GM18870 (cell line): Measurements from ENCODE around the gene MAL.
"Not testable (repeated sequence)": the region's sequence is repeated elsewhere in the genome, so short reads cannot be mapped to it uniquely, and the experiment has no call there.

ENCODE experiments used
- ATAC-seq: cut with Tn5 transposase; IDR thresholded peaks from one replicate; pipeline ENCODE4 v1.9.1; 2021; ENCODE audit warnings: moderate library complexity; ENCODE audit not compliant: unreplicated experiment

MAL gene

GRCh38 chr2:95087379-95087778 lies 61.9 kb downstream of the MAL start:
- ATAC-seq: no peak

- no peak for ATAC-seq
Measured at GRCh38 chr2:95091885-95092555, 66.5 kb downstream of the MAL start.

GRCh38 chr2:95098273-95098672 lies 72.8 kb downstream of the MAL start:
- not testable (repeated sequence) for ATAC-seq

GRCh38 chr2:95099910-95100309 lies 74.4 kb downstream of the MAL start:
- no peak for ATAC-seq
